Caco-2 (cell line): Measurements from ENCODE around the gene RCBTB1. TPM values are rescaled to one million over a fixed set of nuclear protein-coding genes. Genes with fewer than 3 reads are reported as not detected.
"Not testable (repeated sequence)": the region's sequence is repeated elsewhere in the genome, so short reads cannot be mapped to it uniquely, and the experiment has no call there.

Experiments used
- BruUV-seq: library from RNA; stranded (reverse); fragments of 400-500 nt; replicated peaks from 2 replicates; lab custom pipeline; 2021; lab: Mats Ljungman, UMichigan
- CTCF ChIA-PET: fragments of 300-600 bp; sonication (Branson Sonifier 250); formaldehyde crosslinking; loops from one replicate; lab custom pipeline; 2022; ENCODE audit warnings: antibody characterized with exemption; lab: Charles Lee
- POLR2A ChIA-PET: fragments of 300-600 bp; sonication (Branson Sonifier 250); formaldehyde crosslinking; loops from one replicate; lab custom pipeline; 2022; ENCODE audit warnings: antibody characterized with exemption; lab: Charles Lee
- DNase-seq, 2 experiments: peaks; one replicate each; pipeline versions ENCODE4 v3.0.0 to v3.0.0-alpha.2; 2020 to 2022
- H3K27me3 ChIP-seq: replicated peaks from 2 replicates; pipeline ENCODE4 v1.6.0; 2011; ENCODE audit warnings: low read length; ENCODE audit not compliant: control insufficient read depth, insufficient read depth
- H3K36me3 ChIP-seq: 2 replicates; pipeline ENCODE4 v1.5.1; 2011; ENCODE audit warnings: low read length; ENCODE audit not compliant: control insufficient read depth, insufficient read depth
- H3K4me1 ChIP-seq: fragments of 250-450 bp; sonication (Bioruptor Pico); 2 replicates; pipeline ENCODE4 v1.5.1; 2020; ENCODE audit warnings: mild to moderate bottlenecking
- H3K4me3 ChIP-seq: 2 replicates; pipeline ENCODE4 v1.5.1; 2011; ENCODE audit warnings: low read depth, mild to moderate bottlenecking, control low read depth, low read length
- H3K9me3 ChIP-seq: fragments of 250-450 bp; sonication (Bioruptor Pico); 2 replicates; pipeline ENCODE4 v1.5.1; 2020; ENCODE audit warnings: mild to moderate bottlenecking, moderate library complexity
- H3K27ac Mint-ChIP-seq: one replicate; pipeline ENCODE4 v1.8.0; 2022; ENCODE audit warnings: mixed read lengths; ENCODE audit not compliant: unreplicated experiment
- H3K27me3 Mint-ChIP-seq: one replicate; pipeline ENCODE4 v1.8.0; 2022; ENCODE audit warnings: mixed read lengths; ENCODE audit not compliant: insufficient read depth, unreplicated experiment
- H3K36me3 Mint-ChIP-seq: one replicate; pipeline ENCODE4 v1.8.0; 2022; ENCODE audit warnings: mild to moderate bottlenecking, mixed read lengths; ENCODE audit not compliant: insufficient read depth, unreplicated experiment
- H3K4me1 Mint-ChIP-seq: one replicate; pipeline ENCODE4 v1.8.0; 2022; ENCODE audit warnings: low read depth, mixed read lengths; ENCODE audit not compliant: unreplicated experiment
- H3K4me3 Mint-ChIP-seq: one replicate; pipeline ENCODE4 v1.8.0; 2022; ENCODE audit warnings: mild to moderate bottlenecking, moderate library complexity, mixed read lengths; ENCODE audit not compliant: unreplicated experiment
- H3K9me3 Mint-ChIP-seq: one replicate; pipeline ENCODE4 v1.8.0; 2022; ENCODE audit warnings: mixed read lengths; ENCODE audit not compliant: unreplicated experiment
- CTCF ChIP-seq, 2 experiments: fragments of 200-600 bp in 1 of 2; IDR thresholded peaks; 1 replicate in 1 of 2; 2 replicates in 1 of 2; pipeline versions ENCODE4 v1.5.1 to v1.8.0; 2011 to 2022; ENCODE audit warnings: antibody characterized with exemption in 1 of 2, control low read depth in 1 of 2, inconsistent platforms in 1 of 2, low read depth in 1 of 2, low read length in 1 of 2, mild to moderate bottlenecking in 1 of 2, moderate library complexity in 1 of 2; ENCODE audit not compliant: insufficient read depth in 1 of 2, severe bottlenecking in 1 of 2, unreplicated experiment in 1 of 2
- intact Hi-C: fragments of 100-400 bp; cut with micrococcal nuclease; formaldehyde crosslinking; loops from one replicate; pipeline ENCODE4 v1.10.0; 2022; ENCODE audit not compliant: unreplicated experiment
- total RNA-seq: library from RNA; stranded (reverse); gene quantifications from 2 replicates; pipeline ENCODE4 v1.2.3, GENCODE V29; 2022

The RCBTB1 gene
- total RNA-seq, 1 experiment from 2014 or later: 25.7 TPM

- H3K4me1 Mint-ChIP-seq: peaks cover 7% of the 10 kb centered on the region
- no peak overlapping the region for H3K27ac Mint-ChIP-seq
- H3K4me1 ChIP-seq: no peaks in the 10 kb centered on the region
- no peaks in the 10 kb centered on the region for H3K27me3 Mint-ChIP-seq
- BruUV-seq: no TSS peak
- no peak overlapping the region for H3K4me3 Mint-ChIP-seq
- intact Hi-C loops: loop anchor here (10.0 kb wide), 1 partner anchor 490 kb away; no protein-coding TSS in a partner anchor
- H3K9me3 ChIP-seq: no peaks in the 10 kb centered on the region
- TF ChIP-seq CTCF (IDR thresholded peaks at IDR 0.05; ENCODE audit: insufficient read depth in 1 of 2, low read depth in 1 of 2, low read length in 1 of 2, severe bottlenecking in 1 of 2, unreplicated experiment in 1 of 2): no peak
- H3K9me3 Mint-ChIP-seq: no peaks in the 10 kb centered on the region
- ChIA-PET POLR2A (no interaction called here), CTCF (no interaction called here)
- no peak overlapping the region for H3K4me3 ChIP-seq
- DNase-seq: no peak
- H3K27me3 ChIP-seq: no peaks in the 10 kb centered on the region
- no peaks in the 10 kb centered on the region for H3K36me3 ChIP-seq
- H3K36me3 Mint-ChIP-seq: no peaks in the 10 kb centered on the region
Observed at GRCh38 chr13:49604570-49604969, 19.2 kb upstream of the RCBTB1 start.

DNA sequence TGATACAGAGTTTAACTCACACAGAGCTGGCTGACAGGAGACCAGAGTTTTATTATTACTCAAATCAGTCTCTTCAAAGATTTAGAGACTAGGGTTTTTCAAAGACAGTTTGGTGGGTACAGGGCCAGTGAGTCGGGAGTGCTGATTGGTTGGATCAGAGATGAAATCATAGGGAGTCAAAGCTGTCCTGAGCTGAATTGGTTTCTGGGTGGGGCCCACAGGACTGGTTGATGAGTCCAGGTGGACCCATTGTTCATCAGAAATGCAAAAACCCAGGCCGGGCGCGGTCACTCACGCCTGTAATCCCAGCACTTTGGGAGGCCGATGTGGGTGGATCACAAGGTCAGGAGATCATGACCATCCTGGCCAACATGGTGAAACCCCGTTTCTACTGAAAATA is 17.3 kb upstream of the RCBTB1 start:
- BruUV-seq, H3K36me3 Mint-ChIP-seq, POLR2A ChIA-PET, DNase-seq, H3K27me3 ChIP-seq, H3K36me3 ChIP-seq, H3K4me3 Mint-ChIP-seq, H3K4me1 ChIP-seq, H3K27ac Mint-ChIP-seq, H3K27me3 Mint-ChIP-seq, H3K9me3 Mint-ChIP-seq, H3K4me1 Mint-ChIP-seq, CTCF ChIA-PET, H3K9me3 ChIP-seq, H3K4me3 ChIP-seq: not testable (repeated sequence)
- intact Hi-C loops: loop anchor here (10.0 kb wide), 1 partner anchor 488 kb away; no protein-coding TSS in a partner anchor

DNA sequence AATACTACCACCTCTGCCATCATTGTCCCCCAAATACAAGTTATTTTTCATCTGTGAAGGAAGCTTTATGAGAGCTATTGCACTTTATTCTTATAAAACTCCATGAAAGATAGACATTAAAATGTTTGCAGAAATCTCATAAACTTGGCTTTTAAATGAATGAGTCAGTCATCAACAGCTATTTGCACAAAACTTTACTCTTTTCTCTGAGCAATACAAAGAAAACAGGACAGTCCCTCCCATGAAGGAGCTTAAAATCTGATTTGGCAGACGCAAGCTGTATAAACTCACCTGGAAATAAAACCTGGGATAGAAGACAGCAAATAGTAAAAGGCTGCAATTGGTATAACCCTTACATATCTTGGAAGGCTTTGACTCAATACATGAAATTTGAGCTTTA is 16.6 kb upstream of the RCBTB1 start:
- Mint-ChIP-seq H3K36me3 (no peaks in the 10 kb centered on the region), H3K4me1 (peaks cover 7% of the 10 kb centered on the region), H3K27me3 (no peaks in the 10 kb centered on the region), H3K27ac (no peak overlapping the region), H3K4me3 (no peak overlapping the region), H3K9me3 (no peaks in the 10 kb centered on the region)
- CTCF ChIA-PET: no interaction called here
- TF ChIP-seq CTCF (IDR thresholded peaks at IDR 0.05; ENCODE audit: insufficient read depth in 1 of 2, low read depth in 1 of 2, low read length in 1 of 2, severe bottlenecking in 1 of 2, unreplicated experiment in 1 of 2): no peak
- intact Hi-C loops: loop anchor here (10.0 kb wide), 1 partner anchor 487 kb away; no protein-coding TSS in a partner anchor
- no TSS peak for BruUV-seq
- H3K4me1 ChIP-seq: no peaks in the 10 kb centered on the region
- H3K9me3 ChIP-seq: no peaks in the 10 kb centered on the region
- DNase-seq: no peak
- H3K27me3 ChIP-seq: no peaks in the 10 kb centered on the region
- POLR2A ChIA-PET: no interaction called here
- no peak overlapping the region for H3K4me3 ChIP-seq
- H3K36me3 ChIP-seq: no peaks in the 10 kb centered on the region
